Activated CD4-positive, alpha-beta memory T cell treated with anti-CD3 and anti-CD28 coated beads for 36 hours (primary cell): ENCODE data around the gene DTNBP1. TPM values are rescaled to one million over a fixed set of nuclear protein-coding genes. Genes with fewer than 3 reads are reported as not detected.
"Not testable (repeated sequence)": the region's sequence is repeated elsewhere in the genome, so short reads cannot be mapped to it uniquely, and the experiment has no call there.

Experiments used
- CTCF ChIA-PET: fragments of 350-600 bp; sonication (Branson Sonifier 250); formaldehyde crosslinking; loops from one replicate; lab custom pipeline; 2021; ENCODE audit warnings: antibody characterized with exemption, inconsistent platforms; lab: Charles Lee
- POLR2A ChIA-PET: fragments of 350-600 bp; sonication (Branson Sonifier 250); formaldehyde crosslinking; loops from one replicate; lab custom pipeline; 2021; ENCODE audit warnings: antibody characterized with exemption; lab: Charles Lee
- DNase-seq: peaks from one replicate; pipeline ENCODE4 v3.0.0-alpha.2; 2020
- H3K27ac Mint-ChIP-seq: one replicate; pipeline ENCODE4 v1.8.0; 2021; ENCODE audit warnings: mixed read lengths
- H3K27me3 Mint-ChIP-seq: one replicate; pipeline ENCODE4 v1.8.0; 2021; ENCODE audit warnings: mixed read lengths
- H3K36me3 Mint-ChIP-seq: one replicate; pipeline ENCODE4 v1.8.0; 2021; ENCODE audit warnings: mixed read lengths
- H3K4me1 Mint-ChIP-seq: one replicate; pipeline ENCODE4 v1.8.0; 2021; ENCODE audit warnings: low read depth, mixed read lengths
- H3K4me3 Mint-ChIP-seq: one replicate; pipeline ENCODE4 v1.8.0; 2021; ENCODE audit warnings: mild to moderate bottlenecking, mixed read lengths
- H3K9me3 Mint-ChIP-seq: one replicate; pipeline ENCODE4 v1.8.0; 2021; ENCODE audit warnings: mixed read lengths
- intact Hi-C: fragments of 100-400 bp; cut with micrococcal nuclease; formaldehyde crosslinking; loops from one replicate; pipeline ENCODE4 v1.15.1; 2023
- total RNA-seq, 2 experiments: library from RNA; stranded (reverse); gene quantifications; one replicate each; pipeline ENCODE4 v1.2.3, GENCODE V29; 2021

DTNBP1 gene
- total RNA-seq, 2 experiments from 2014 or later = 22.9 to 24.3 TPM

GRCh38 chr6:15682965-15683822, 20.4 kb upstream of the DTNBP1 start:
- H3K36me3 Mint-ChIP-seq = no peaks in the 10 kb centered on the region
- H3K9me3 Mint-ChIP-seq = peaks cover 4% of the 10 kb centered on the region
- peaks cover 11% of the 10 kb centered on the region for H3K27me3 Mint-ChIP-seq
- no peak overlapping the region for H3K4me3 Mint-ChIP-seq
- POLR2A ChIA-PET = no interaction called here
- CTCF ChIA-PET = interaction anchor here (2.3 kb wide), 1 partner anchor 8 kb away, joined by 8 read pairs; no protein-coding TSS in a partner anchor
- no peaks in the 10 kb centered on the region for H3K4me1 Mint-ChIP-seq
- no peak overlapping the region for H3K27ac Mint-ChIP-seq
- no peak for DNase-seq
- intact Hi-C loops = no loop called here

GRCh38 chr6:15681946-15682345, 19.1 kb upstream of the DTNBP1 start:
- no peaks in the 10 kb centered on the region for H3K4me1 Mint-ChIP-seq
- no peak for DNase-seq
- H3K36me3 Mint-ChIP-seq = no peaks in the 10 kb centered on the region
- no peak overlapping the region for H3K4me3 Mint-ChIP-seq
- intact Hi-C loops = no loop called here
- H3K27me3 Mint-ChIP-seq = peaks cover 11% of the 10 kb centered on the region
- peaks cover 4% of the 10 kb centered on the region for H3K9me3 Mint-ChIP-seq
- no peak overlapping the region for H3K27ac Mint-ChIP-seq
- CTCF ChIA-PET = interaction anchor here (2.3 kb wide), 1 partner anchor 10 kb away, joined by 8 read pairs; no protein-coding TSS in a partner anchor
- POLR2A ChIA-PET = no interaction called here

- no peak for DNase-seq
- H3K4me3 Mint-ChIP-seq = no peak overlapping the region
- POLR2A ChIA-PET = no interaction called here
- H3K27me3 Mint-ChIP-seq = peaks cover 13% of the 10 kb centered on the region
- intact Hi-C loops = no loop called here
- H3K9me3 Mint-ChIP-seq = peaks cover 4% of the 10 kb centered on the region
- CTCF ChIA-PET = no interaction called here
- H3K36me3 Mint-ChIP-seq = no peaks in the 10 kb centered on the region
- no peaks in the 10 kb centered on the region for H3K4me1 Mint-ChIP-seq
- no peak overlapping the region for H3K27ac Mint-ChIP-seq
Measured at GRCh38 chr6:15678514-15678913, 15.7 kb upstream of the DTNBP1 start.

- DNase-seq = no peak
- ChIA-PET CTCF (interaction anchor here (1.0 kb wide), 2 partner anchors 13 to 15 kb away, joined by 3 read pairs; no protein-coding TSS in a partner anchor), POLR2A (no interaction called here)
- no peak overlapping the region for H3K27ac Mint-ChIP-seq
- H3K9me3 Mint-ChIP-seq = no peaks in the 10 kb centered on the region
- H3K4me3 Mint-ChIP-seq = no peak overlapping the region
- H3K27me3 Mint-ChIP-seq = peaks cover 10% of the 10 kb centered on the region
- H3K4me1 Mint-ChIP-seq = no peaks in the 10 kb centered on the region
- intact Hi-C loops = no loop called here
- H3K36me3 Mint-ChIP-seq = no peaks in the 10 kb centered on the region
Measured at GRCh38 chr6:15677822-15678221, 15.0 kb upstream of the DTNBP1 start.

- CTCF ChIA-PET = no interaction called here
- no peaks in the 10 kb centered on the region for H3K4me1 Mint-ChIP-seq
- H3K27me3 Mint-ChIP-seq = peaks cover 11% of the 10 kb centered on the region
- POLR2A ChIA-PET = no interaction called here
- no peak for DNase-seq
- H3K36me3 Mint-ChIP-seq = no peaks in the 10 kb centered on the region
- no peaks in the 10 kb centered on the region for H3K9me3 Mint-ChIP-seq
- intact Hi-C loops = no loop called here
- H3K4me3 Mint-ChIP-seq = no peak overlapping the region
- H3K27ac Mint-ChIP-seq = no peak overlapping the region
Measured at GRCh38 chr6:15675536-15676220, 12.8 kb upstream of the DTNBP1 start.

- no peak overlapping the region for H3K4me3 Mint-ChIP-seq
- no peaks in the 10 kb centered on the region for H3K36me3 Mint-ChIP-seq
- peaks cover 11% of the 10 kb centered on the region for H3K27me3 Mint-ChIP-seq
- DNase-seq = no peak
- no peaks in the 10 kb centered on the region for H3K9me3 Mint-ChIP-seq
- no peak overlapping the region for H3K27ac Mint-ChIP-seq
- H3K4me1 Mint-ChIP-seq = no peaks in the 10 kb centered on the region
- intact Hi-C loops = no loop called here
- POLR2A ChIA-PET = no interaction called here
- CTCF ChIA-PET = no interaction called here
Measured at GRCh38 chr6:15674690-15675386, 12.0 kb upstream of the DTNBP1 start.

GRCh38 chr6:15673666-15674065, 10.8 kb upstream of the DTNBP1 start:
- peaks cover 11% of the 10 kb centered on the region for H3K27me3 Mint-ChIP-seq
- no peaks in the 10 kb centered on the region for H3K4me1 Mint-ChIP-seq
- no peak overlapping the region for H3K4me3 Mint-ChIP-seq
- intact Hi-C loops = no loop called here
- no peaks in the 10 kb centered on the region for H3K36me3 Mint-ChIP-seq
- H3K27ac Mint-ChIP-seq = no peak overlapping the region
- ChIA-PET POLR2A (no interaction called here), CTCF (no interaction called here)
- no peaks in the 10 kb centered on the region for H3K9me3 Mint-ChIP-seq
- no peak for DNase-seq

- no peak for DNase-seq
- Mint-ChIP-seq H3K27me3 (peaks cover 13% of the 10 kb centered on the region), H3K27ac (no peak overlapping the region), H3K4me1 (no peaks in the 10 kb centered on the region), H3K36me3 (no peaks in the 10 kb centered on the region), H3K9me3 (no peaks in the 10 kb centered on the region), H3K4me3 (no peak overlapping the region)
- CTCF ChIA-PET = no interaction called here
- POLR2A ChIA-PET = no interaction called here
- intact Hi-C loops = no loop called here
Measured at GRCh38 chr6:15672818-15673217, 10.0 kb upstream of the DTNBP1 start.

- H3K27me3 Mint-ChIP-seq = peaks cover 13% of the 10 kb centered on the region
- ChIA-PET CTCF (no interaction called here), POLR2A (no interaction called here)
- no peak overlapping the region for H3K27ac Mint-ChIP-seq
- no peaks in the 10 kb centered on the region for H3K36me3 Mint-ChIP-seq
- no peak for DNase-seq
- no peaks in the 10 kb centered on the region for H3K9me3 Mint-ChIP-seq
- H3K4me1 Mint-ChIP-seq = no peaks in the 10 kb centered on the region
- intact Hi-C loops = no loop called here
- no peak overlapping the region for H3K4me3 Mint-ChIP-seq
Measured at GRCh38 chr6:15672291-15672690, 9.5 kb upstream of the DTNBP1 start.

- Mint-ChIP-seq H3K27ac (no peak overlapping the region), H3K4me1 (no peaks in the 10 kb centered on the region), H3K9me3 (no peaks in the 10 kb centered on the region), H3K36me3 (no peaks in the 10 kb centered on the region), H3K4me3 (no peak overlapping the region), H3K27me3 (peaks cover 8% of the 10 kb centered on the region)
- POLR2A ChIA-PET = interaction anchor here (0.6 kb wide), 1 partner anchor 62 kb away, joined by 3 read pairs; no protein-coding TSS in a partner anchor
- intact Hi-C loops = no loop called here
- no peak for DNase-seq
- CTCF ChIA-PET = no interaction called here
Measured at GRCh38 chr6:15668918-15669317, 6.1 kb upstream of the DTNBP1 start.

GRCh38 chr6:15666896-15667295, 4.1 kb upstream of the DTNBP1 start:
- H3K4me3 Mint-ChIP-seq, H3K27me3 Mint-ChIP-seq, intact Hi-C loops, H3K9me3 Mint-ChIP-seq, POLR2A ChIA-PET, DNase-seq, H3K36me3 Mint-ChIP-seq, CTCF ChIA-PET, H3K27ac Mint-ChIP-seq: not testable (repeated sequence)
- H3K4me1 Mint-ChIP-seq = peaks cover 11% of the 10 kb centered on the region

- Mint-ChIP-seq H3K36me3 (peaks cover 1% of the 10 kb centered on the region), H3K9me3 (no peaks in the 10 kb centered on the region), H3K4me3 (no peak overlapping the region), H3K27ac (no peak overlapping the region), H3K27me3 (peaks cover 7% of the 10 kb centered on the region), H3K4me1 (peaks cover 22% of the 10 kb centered on the region)
- ChIA-PET CTCF (interaction anchor here (1.2 kb wide), 1 partner anchor 518 kb away, joined by 5 read pairs; no protein-coding TSS in a partner anchor), POLR2A (no interaction called here)
- no peak for DNase-seq
- intact Hi-C loops = no loop called here
Measured at GRCh38 chr6:15665237-15665636, 2.4 kb upstream of the DTNBP1 start.
